ENCODE results near the gene FIGN. TPM values are rescaled to one million over a fixed set of nuclear protein-coding genes. Genes with fewer than 3 reads are reported as not detected.

Gene FIGN
- total RNA-seq, 1 experiment from 2014 or later: not detected

- BruUV-seq (replicated peaks): no TSS peak
- no peaks in the 10 kb centered on the region for H3K27me3 Mint-ChIP-seq (ENCODE audit: insufficient read depth, unreplicated experiment)
- Histone ChIP-seq H3K9me3 (no peaks in the 10 kb centered on the region), H3K4me3 (ENCODE audit: low read depth, low read length) (no peak overlapping the region), H3K27me3 (replicated peaks; ENCODE audit: control insufficient read depth, insufficient read depth, low read length) (no peaks in the 10 kb centered on the region), H3K4me1 (no peaks in the 10 kb centered on the region), H3K36me3 (ENCODE audit: control insufficient read depth, insufficient read depth, low read length) (no peaks in the 10 kb centered on the region)
- DNase-seq: no peak
- ChIA-PET POLR2A (no interaction called here), CTCF (no interaction called here)
- H3K4me1 Mint-ChIP-seq (ENCODE audit: low read depth, unreplicated experiment): no peaks in the 10 kb centered on the region
- H3K4me3 Mint-ChIP-seq (ENCODE audit: unreplicated experiment): no peak overlapping the region
- no peak overlapping the region for H3K27ac Mint-ChIP-seq (ENCODE audit: unreplicated experiment)
- TF ChIP-seq CTCF (IDR thresholded peaks at IDR 0.05; ENCODE audit: insufficient read depth in 1 of 2, low read depth in 1 of 2, low read length in 1 of 2, severe bottlenecking in 1 of 2, unreplicated experiment in 1 of 2): no peak
- H3K9me3 Mint-ChIP-seq (ENCODE audit: unreplicated experiment): no peaks in the 10 kb centered on the region
- intact Hi-C loops (cut with micrococcal nuclease; ENCODE audit: unreplicated experiment): no loop called here
- no peaks in the 10 kb centered on the region for H3K36me3 Mint-ChIP-seq (ENCODE audit: insufficient read depth, unreplicated experiment)
These were observed 130.8 kb downstream of the FIGN start for GRCh38 chr2:163604941-163605555.

GRCh38 chr2:163602196-163602595 lies 133.6 kb downstream of the FIGN start:
- no peak overlapping the region for H3K4me3 ChIP-seq (ENCODE audit: low read depth, low read length)
- Mint-ChIP-seq H3K9me3 (ENCODE audit: unreplicated experiment) (no peaks in the 10 kb centered on the region), H3K36me3 (ENCODE audit: insufficient read depth, unreplicated experiment) (no peaks in the 10 kb centered on the region), H3K4me3 (ENCODE audit: unreplicated experiment) (no peak overlapping the region), H3K27ac (ENCODE audit: unreplicated experiment) (no peak overlapping the region), H3K4me1 (ENCODE audit: low read depth, unreplicated experiment) (no peaks in the 10 kb centered on the region), H3K27me3 (ENCODE audit: insufficient read depth, unreplicated experiment) (no peaks in the 10 kb centered on the region)
- no peaks in the 10 kb centered on the region for H3K27me3 ChIP-seq (replicated peaks; ENCODE audit: control insufficient read depth, insufficient read depth, low read length)
- no peak for DNase-seq
- no peaks in the 10 kb centered on the region for H3K36me3 ChIP-seq (ENCODE audit: control insufficient read depth, insufficient read depth, low read length)
- ChIA-PET CTCF (no interaction called here), POLR2A (no interaction called here)
- no TSS peak for BruUV-seq (replicated peaks)
- no peak for TF ChIP-seq CTCF (IDR thresholded peaks at IDR 0.05; ENCODE audit: insufficient read depth in 1 of 2, low read depth in 1 of 2, low read length in 1 of 2, severe bottlenecking in 1 of 2, unreplicated experiment in 1 of 2)
- H3K4me1 ChIP-seq: no peaks in the 10 kb centered on the region
- H3K9me3 ChIP-seq: no peaks in the 10 kb centered on the region
- intact Hi-C loops (cut with micrococcal nuclease; ENCODE audit: unreplicated experiment): no loop called here

DNA sequence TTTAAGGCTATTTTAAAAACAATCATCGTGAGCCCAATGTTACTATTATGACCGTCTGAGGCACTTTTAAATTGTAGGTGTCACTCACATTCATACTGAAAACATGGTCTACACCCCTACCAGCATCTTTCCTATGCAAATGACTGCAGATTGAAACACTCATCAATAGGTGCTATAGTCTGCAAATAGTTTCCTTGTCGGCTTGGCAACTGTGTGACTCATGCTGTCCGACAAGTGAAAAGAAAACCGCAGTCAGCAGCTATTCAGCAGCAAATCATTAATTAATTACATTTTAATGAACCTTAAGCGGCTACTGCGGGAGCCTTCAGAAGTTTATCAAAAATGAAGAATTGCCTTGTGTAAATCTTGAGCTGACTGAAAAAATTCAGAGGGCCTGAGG lies 134.4 kb downstream of the FIGN start:
- H3K27me3 Mint-ChIP-seq (ENCODE audit: insufficient read depth, unreplicated experiment): no peaks in the 10 kb centered on the region
- ChIA-PET CTCF (no interaction called here), POLR2A (no interaction called here)
- no peaks in the 10 kb centered on the region for H3K9me3 Mint-ChIP-seq (ENCODE audit: unreplicated experiment)
- Histone ChIP-seq H3K36me3 (ENCODE audit: control insufficient read depth, insufficient read depth, low read length) (no peaks in the 10 kb centered on the region), H3K4me1 (no peaks in the 10 kb centered on the region), H3K9me3 (no peaks in the 10 kb centered on the region), H3K4me3 (ENCODE audit: low read depth, low read length) (no peak overlapping the region), H3K27me3 (replicated peaks; ENCODE audit: control insufficient read depth, insufficient read depth, low read length) (no peaks in the 10 kb centered on the region)
- intact Hi-C loops (cut with micrococcal nuclease; ENCODE audit: unreplicated experiment): no loop called here
- H3K27ac Mint-ChIP-seq (ENCODE audit: unreplicated experiment): no peak overlapping the region
- no peaks in the 10 kb centered on the region for H3K36me3 Mint-ChIP-seq (ENCODE audit: insufficient read depth, unreplicated experiment)
- H3K4me3 Mint-ChIP-seq (ENCODE audit: unreplicated experiment): no peak overlapping the region
- H3K4me1 Mint-ChIP-seq (ENCODE audit: low read depth, unreplicated experiment): no peaks in the 10 kb centered on the region
- BruUV-seq (replicated peaks): no TSS peak
- no peak for TF ChIP-seq CTCF (IDR thresholded peaks at IDR 0.05; ENCODE audit: insufficient read depth in 1 of 2, low read depth in 1 of 2, low read length in 1 of 2, severe bottlenecking in 1 of 2, unreplicated experiment in 1 of 2)
- no peak for DNase-seq
